ENCODE data around the gene STKLD1. TPM values are rescaled to one million over a fixed set of nuclear protein-coding genes. Genes with fewer than 3 reads are reported as not detected.

Gene STKLD1
- total RNA-seq, 2 experiments from 2014 or later: 0.59 to 1.0 TPM

GRCh38 chr9:133344071-133344470 lies 32.1 kb upstream of the STKLD1 start:
- H3K4me3 ChIP-seq (ENCODE audit: low read length): no peak overlapping the region
- Mint-ChIP-seq H3K27ac (no peak overlapping the region), H3K36me3 (ENCODE audit: low read depth) (peaks cover 66% of the 10 kb centered on the region), H3K4me1 (ENCODE audit: low read depth) (peaks cover 42% of the 10 kb centered on the region), H3K27me3 (no peaks in the 10 kb centered on the region), H3K9me3 (no peaks in the 10 kb centered on the region), H3K4me3 (no peak overlapping the region)
- H3K4me1 ChIP-seq (ENCODE audit: insufficient read depth, low read length): peaks cover 54% of the 10 kb centered on the region
- ChIA-PET CTCF (no interaction called here), POLR2A (interaction anchor here (1.8 kb wide), 1 partner anchor 28 kb away, joined by 7 read pairs; no protein-coding TSS in a partner anchor)
- H3K9me3 ChIP-seq (ENCODE audit: control insufficient read depth in 1 of 2, insufficient read depth in 1 of 2, low read length in 2 of 2): no peaks in the 10 kb centered on the region
- no peak for DNase-seq
- no peak for TF ChIP-seq CTCF (IDR thresholded peaks at IDR 0.05)
- no peak overlapping the region for H3K27ac ChIP-seq (ENCODE audit: low read depth in 1 of 2, low read length in 2 of 2)
- peaks cover 60% of the 10 kb centered on the region for H3K36me3 ChIP-seq (ENCODE audit: insufficient read depth, low read length)
- intact Hi-C loops (cut with DNase I, micrococcal nuclease): loop anchor here in 1 of 2 experiments (10.0 kb wide), 1 partner anchor 939 kb away; the partner anchor contains the start of gene TTF1
- no peaks in the 10 kb centered on the region for H3K27me3 ChIP-seq (ENCODE audit: control insufficient read depth in 1 of 2, insufficient read depth in 2 of 2, low read length in 2 of 2)
- ATAC-seq (ENCODE audit: poor library complexity): no peak

- TF ChIP-seq CTCF (IDR thresholded peaks at IDR 0.05): no peak
- Histone ChIP-seq H3K27ac (ENCODE audit: low read depth in 1 of 2, low read length in 2 of 2) (no peak overlapping the region), H3K9me3 (ENCODE audit: control insufficient read depth in 1 of 2, insufficient read depth in 1 of 2, low read length in 2 of 2) (no peaks in the 10 kb centered on the region), H3K27me3 (ENCODE audit: control insufficient read depth in 1 of 2, insufficient read depth in 2 of 2, low read length in 2 of 2) (no peaks in the 10 kb centered on the region), H3K4me3 (ENCODE audit: low read length) (no peak overlapping the region), H3K36me3 (ENCODE audit: insufficient read depth, low read length) (peaks cover 61% of the 10 kb centered on the region), H3K4me1 (ENCODE audit: insufficient read depth, low read length) (peaks cover 58% of the 10 kb centered on the region)
- ATAC-seq (ENCODE audit: poor library complexity): no peak
- DNase-seq: no peak
- CTCF ChIA-PET: no interaction called here
- H3K36me3 Mint-ChIP-seq (ENCODE audit: low read depth): peaks cover 66% of the 10 kb centered on the region
- H3K27ac Mint-ChIP-seq: no peak overlapping the region
- no peaks in the 10 kb centered on the region for H3K9me3 Mint-ChIP-seq
- peaks cover 43% of the 10 kb centered on the region for H3K4me1 Mint-ChIP-seq (ENCODE audit: low read depth)
- intact Hi-C loops (cut with DNase I, micrococcal nuclease): loop anchor here in 1 of 2 experiments (5.0 to 10.0 kb wide), 2 partner anchors 313 to 940 kb away; partner anchors contain the start of genes GTF3C5 and TTF1
- no peaks in the 10 kb centered on the region for H3K27me3 Mint-ChIP-seq
- POLR2A ChIA-PET: no interaction called here
- peak overlapping the region; percentile 48 for H3K4me3 Mint-ChIP-seq
Observed at GRCh38 chr9:133344979-133345378, 31.2 kb upstream of the STKLD1 start.

GRCh38 chr9:133345596-133345995 lies 30.6 kb upstream of the STKLD1 start:
- no peak for ATAC-seq (ENCODE audit: poor library complexity)
- Histone ChIP-seq H3K27me3 (ENCODE audit: control insufficient read depth in 1 of 2, insufficient read depth in 2 of 2, low read length in 2 of 2) (no peaks in the 10 kb centered on the region), H3K27ac (ENCODE audit: low read depth in 1 of 2, low read length in 2 of 2) (no peak overlapping the region), H3K4me3 (ENCODE audit: low read length) (no peak overlapping the region), H3K9me3 (ENCODE audit: control insufficient read depth in 1 of 2, insufficient read depth in 1 of 2, low read length in 2 of 2) (no peaks in the 10 kb centered on the region), H3K36me3 (ENCODE audit: insufficient read depth, low read length) (peaks cover 67% of the 10 kb centered on the region), H3K4me1 (ENCODE audit: insufficient read depth, low read length) (peaks cover 56% of the 10 kb centered on the region)
- no peak for DNase-seq
- no peak for TF ChIP-seq CTCF (IDR thresholded peaks at IDR 0.05)
- Mint-ChIP-seq H3K4me1 (ENCODE audit: low read depth) (peaks cover 37% of the 10 kb centered on the region), H3K27ac (no peak overlapping the region), H3K9me3 (no peaks in the 10 kb centered on the region), H3K4me3 (peak overlapping the region; percentile 88), H3K36me3 (ENCODE audit: low read depth) (peaks cover 66% of the 10 kb centered on the region), H3K27me3 (no peaks in the 10 kb centered on the region)
- ChIA-PET CTCF (no interaction called here), POLR2A (no interaction called here)
- intact Hi-C loops (cut with DNase I, micrococcal nuclease): loop anchor here in 1 of 2 experiments (5.0 to 10.0 kb wide), 2 partner anchors 313 to 941 kb away; partner anchors contain the start of genes GTF3C5 and TTF1
